HEK293 (cell line): ENCODE measurements around the gene CMYA5.

Source experiments
- CTCF ChIA-PET: fragments of 350-600 bp; formaldehyde crosslinking; extraction: SDS; loops from one replicate; lab custom pipeline; 2021; ENCODE audit warnings: antibody characterized with exemption; lab: Yijun Ruan, JAX
- POLR2A ChIA-PET: fragments of 300-600 bp; formaldehyde crosslinking; extraction: SDS; loops from one replicate; lab custom pipeline; 2020; ENCODE audit warnings: antibody characterized with exemption, inconsistent platforms; lab: Yijun Ruan, JAX
- H3K27ac ChIP-seq: fragments of 200-500 bp; sonication (Bioruptor generic); 2 replicates; pipeline ENCODE4 v1.5.1; 2014; ENCODE audit warnings: low read depth, low read length, control low read depth, inconsistent platforms; ENCODE audit errors: extremely low read depth
- H3K36me3 ChIP-seq, 2 experiments: fragments of 200-500 bp in 1 of 2; sonication (Bioruptor generic) in 1 of 2; 1 replicate in 1 of 2; 2 replicates in 1 of 2; pipeline ENCODE4 v1.5.1; 2014 to 2017; ENCODE audit warnings: inconsistent platforms in 2 of 2, low read length in 2 of 2; ENCODE audit not compliant: control insufficient read depth in 2 of 2, insufficient read depth in 1 of 2
- H3K4me1 ChIP-seq: fragments of 200-500 bp; sonication (Bioruptor generic); 2 replicates; pipeline ENCODE4 v1.5.1; 2014; ENCODE audit warnings: mild to moderate bottlenecking, low read length, inconsistent platforms; ENCODE audit not compliant: control insufficient read depth, insufficient read depth
- H3K4me3 ChIP-seq: 2 replicates; pipeline ENCODE4 v1.5.1; 2011; ENCODE audit warnings: low read depth, mild to moderate bottlenecking, control low read depth, low read length, moderate library complexity
- H3K9me3 ChIP-seq: fragments of 200-500 bp; sonication (Bioruptor generic); 2 replicates; pipeline ENCODE4 v1.5.1; 2014; ENCODE audit warnings: low read depth, low read length, inconsistent platforms; ENCODE audit not compliant: control insufficient read depth, insufficient read depth
- ATF2 ChIP-seq: fragments of 450-650 bp; formaldehyde crosslinking; IDR thresholded peaks from 2 replicates; pipeline ENCODE4 v1.5.1; 2016; ENCODE audit warnings: missing biosample characterization, missing genetic modification characterization, low read depth
- FEZF1 ChIP-seq: fragments of 450-650 bp; formaldehyde crosslinking; IDR thresholded peaks from 2 replicates; pipeline ENCODE4 v1.5.1; 2016; ENCODE audit warnings: missing biosample characterization, missing genetic modification characterization
- GFI1B ChIP-seq: fragments of 450-650 bp; formaldehyde crosslinking; IDR thresholded peaks from 2 replicates; pipeline ENCODE4 v1.5.1; 2016; ENCODE audit warnings: missing biosample characterization, missing genetic modification characterization
- GLI4 ChIP-seq: fragments of 450-650 bp; formaldehyde crosslinking; IDR thresholded peaks from 2 replicates; pipeline ENCODE4 v1.5.1; 2016; ENCODE audit warnings: missing biosample characterization, missing genetic modification characterization
- IKZF3 ChIP-seq: fragments of 450-650 bp; IDR thresholded peaks from 2 replicates; pipeline ENCODE4 v1.5.0; 2018; ENCODE audit warnings: missing biosample characterization, mild to moderate bottlenecking, missing genetic modification characterization, moderate library complexity
- KLF8 ChIP-seq: fragments of 450-650 bp; formaldehyde crosslinking; IDR thresholded peaks from 2 replicates; pipeline ENCODE4 v1.5.1; 2016; ENCODE audit warnings: missing biosample characterization, missing genetic modification characterization
- MZF1 ChIP-seq: fragments of 450-650 bp; formaldehyde crosslinking; IDR thresholded peaks from 2 replicates; pipeline ENCODE4 v1.5.1; 2017; ENCODE audit warnings: missing biosample characterization, missing genetic modification characterization, borderline replicate concordance
- REPIN1 ChIP-seq: fragments of 450-650 bp; formaldehyde crosslinking; IDR thresholded peaks from 2 replicates; pipeline ENCODE4 v1.5.1; 2017; ENCODE audit warnings: missing biosample characterization, missing genetic modification characterization, low read depth
- YY1 ChIP-seq: fragments of 450-650 bp; formaldehyde crosslinking; IDR thresholded peaks from 2 replicates; pipeline ENCODE4 v1.5.1; 2018; ENCODE audit warnings: missing biosample characterization, missing genetic modification characterization
- ZBTB17 ChIP-seq: fragments of 450-650 bp; formaldehyde crosslinking; IDR thresholded peaks from 2 replicates; pipeline ENCODE4 v1.5.1; 2016; ENCODE audit warnings: missing biosample characterization, missing genetic modification characterization
- ZFHX2 ChIP-seq: fragments of 450-650 bp; formaldehyde crosslinking; conservative IDR thresholded peaks from 2 replicates; pipeline ENCODE4 v1.5.1; 2016; ENCODE audit warnings: missing biosample characterization, missing genetic modification characterization
- ZNF239 ChIP-seq: fragments of 450-650 bp; formaldehyde crosslinking; IDR thresholded peaks from 2 replicates; pipeline ENCODE4 v1.5.1; 2016; ENCODE audit warnings: missing biosample characterization, missing genetic modification characterization
- ZNF311 ChIP-seq: fragments of 450-650 bp; formaldehyde crosslinking; IDR thresholded peaks from 2 replicates; pipeline ENCODE4 v1.5.1; 2017; ENCODE audit warnings: missing biosample characterization, missing genetic modification characterization, borderline replicate concordance
- ZNF335 ChIP-seq: fragments of 450-650 bp; formaldehyde crosslinking; conservative IDR thresholded peaks from 2 replicates; pipeline ENCODE4 v1.5.1; 2016; ENCODE audit warnings: missing biosample characterization, missing genetic modification characterization
- ZNF473 ChIP-seq: fragments of 450-650 bp; formaldehyde crosslinking; IDR thresholded peaks from 2 replicates; pipeline ENCODE4 v1.5.1; 2017; ENCODE audit warnings: missing biosample characterization, missing genetic modification characterization
- ZNF610 ChIP-seq: fragments of 450-650 bp; formaldehyde crosslinking; IDR thresholded peaks from 2 replicates; pipeline ENCODE4 v1.5.1; 2016; ENCODE audit warnings: missing biosample characterization, missing genetic modification characterization, borderline replicate concordance
- ZNF670 ChIP-seq: fragments of 450-650 bp; formaldehyde crosslinking; IDR thresholded peaks from 2 replicates; pipeline ENCODE4 v1.5.1; 2016; ENCODE audit warnings: missing biosample characterization, missing genetic modification characterization, low read depth
- ZSCAN16 ChIP-seq: fragments of 450-650 bp; formaldehyde crosslinking; IDR thresholded peaks from 2 replicates; pipeline ENCODE4 v1.5.1; 2016; ENCODE audit warnings: missing biosample characterization, missing genetic modification characterization
- TF ChIP-seq, protein P1 (sequence below): fragments of 450-650 bp; formaldehyde crosslinking; IDR thresholded peaks from 2 replicates; pipeline ENCODE4 v1.5.1; 2016; ENCODE audit warnings: missing biosample characterization, missing genetic modification characterization
- TF ChIP-seq, protein P2 (sequence below): sonication (generic); formaldehyde crosslinking; IDR thresholded peaks from 2 replicates; pipeline ENCODE4 v1.8.1; 2022; ENCODE audit warnings: mild to moderate bottlenecking, moderate library complexity, missing genetic modification reagents

Gene CMYA5

DNA sequence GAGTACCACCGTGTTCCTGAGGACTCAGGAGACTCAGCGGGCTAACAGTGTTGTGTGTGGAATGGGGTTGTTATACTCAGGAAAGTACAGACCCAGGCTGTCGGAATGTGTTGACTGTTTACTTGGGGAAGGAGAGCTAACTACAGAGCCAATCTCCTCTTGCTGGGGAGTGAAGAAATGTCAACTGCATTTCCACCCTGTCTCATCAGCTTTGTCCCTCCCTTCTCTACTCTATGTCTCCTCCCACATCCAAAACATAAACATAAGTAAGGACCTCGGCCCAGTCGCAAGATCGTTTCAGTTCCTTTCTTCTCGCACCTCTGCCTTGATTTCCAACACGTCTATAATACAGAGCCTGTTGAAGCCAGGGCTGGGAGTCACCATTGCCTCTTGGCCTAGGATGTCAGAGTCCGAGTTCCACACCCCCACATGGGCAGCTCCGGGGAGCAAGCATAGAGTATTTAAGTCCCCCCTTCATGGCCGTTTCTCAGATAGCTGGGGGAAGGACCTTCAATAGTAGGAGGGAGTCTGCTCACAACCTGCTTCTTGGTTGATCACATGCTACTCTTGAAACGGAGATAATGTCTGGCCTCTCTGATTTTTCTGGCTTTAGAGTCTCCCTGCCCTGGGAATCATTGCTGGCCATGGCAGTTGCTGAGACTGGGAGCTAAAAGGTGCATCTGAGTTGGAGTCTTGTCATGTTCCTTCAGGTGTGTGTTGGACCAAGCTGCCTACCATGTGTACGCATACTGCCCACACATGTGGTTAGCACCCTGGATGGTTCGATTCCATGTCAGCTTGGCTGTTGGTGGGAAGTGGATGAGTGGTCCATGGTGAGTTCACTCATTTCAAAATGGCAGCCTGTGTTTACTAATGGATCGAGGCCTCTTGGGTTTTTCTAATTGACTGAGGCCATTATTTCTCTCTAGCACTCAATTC lies 154.1 kb downstream of the CMYA5 start:
- no peaks in the 10 kb centered on the region for H3K4me1 ChIP-seq
- CTCF ChIA-PET, result interaction anchor here (1.0 to 1.2 kb wide), 2 partner anchors 14 to 240 kb away, joined by 3 to 6 read pairs; no protein-coding TSS in a partner anchor
- no peak overlapping the region for H3K27ac ChIP-seq
- no peaks in the 10 kb centered on the region for H3K9me3 ChIP-seq
- TF ChIP-seq GFI1B (tag by site-specific recombination) (no peak), ZFHX2 (tag by site-specific recombination) (no peak), ZSCAN16 (tag by site-specific recombination) (no peak), REPIN1 (tag by site-specific recombination) (no peak), ATF2 (no peak), ZNF473 (tag by site-specific recombination) (no peak), FEZF1 (tag by site-specific recombination) (no peak), MZF1 (no peak), YY1 (no peak), ZNF670 (tag by site-specific recombination) (no peak)
- TF ChIP-seq, protein P1, sequence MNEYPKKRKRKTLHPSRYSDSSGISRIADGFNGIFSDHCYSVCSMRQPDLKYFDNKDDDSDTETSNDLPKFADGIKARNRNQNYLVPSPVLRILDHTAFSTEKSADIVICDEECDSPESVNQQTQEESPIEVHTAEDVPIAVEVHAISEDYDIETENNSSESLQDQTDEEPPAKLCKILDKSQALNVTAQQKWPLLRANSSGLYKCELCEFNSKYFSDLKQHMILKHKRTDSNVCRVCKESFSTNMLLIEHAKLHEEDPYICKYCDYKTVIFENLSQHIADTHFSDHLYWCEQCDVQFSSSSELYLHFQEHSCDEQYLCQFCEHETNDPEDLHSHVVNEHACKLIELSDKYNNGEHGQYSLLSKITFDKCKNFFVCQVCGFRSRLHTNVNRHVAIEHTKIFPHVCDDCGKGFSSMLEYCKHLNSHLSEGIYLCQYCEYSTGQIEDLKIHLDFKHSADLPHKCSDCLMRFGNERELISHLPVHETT (tag by site-specific recombination), result no peak
- no peaks in the 10 kb centered on the region for H3K36me3 ChIP-seq
- POLR2A ChIA-PET, result no interaction called here
- H3K4me3 ChIP-seq, result no peak overlapping the region

- ChIA-PET CTCF (interaction anchor here (0.6 to 1.2 kb wide), 3 partner anchors 13 to 239 kb away, joined by 3 to 6 read pairs (median 4); no protein-coding TSS in a partner anchor), POLR2A (no interaction called here)
- Histone ChIP-seq H3K4me1 (no peaks in the 10 kb centered on the region), H3K27ac (no peak overlapping the region), H3K36me3 (no peaks in the 10 kb centered on the region), H3K9me3 (no peaks in the 10 kb centered on the region), H3K4me3 (no peak overlapping the region)
- TF ChIP-seq ZNF335 (no peak), GLI4 (tag by site-specific recombination) (no peak), IKZF3 (tag by site-specific recombination) (no peak), KLF8 (tag by site-specific recombination) (no peak), ZBTB17 (tag by site-specific recombination) (no peak), ZNF311 (tag by site-specific recombination) (no peak), ZNF239 (tag by site-specific recombination) (no peak), ZNF610 (tag by site-specific recombination) (no peak)
- TF ChIP-seq, protein P2, sequence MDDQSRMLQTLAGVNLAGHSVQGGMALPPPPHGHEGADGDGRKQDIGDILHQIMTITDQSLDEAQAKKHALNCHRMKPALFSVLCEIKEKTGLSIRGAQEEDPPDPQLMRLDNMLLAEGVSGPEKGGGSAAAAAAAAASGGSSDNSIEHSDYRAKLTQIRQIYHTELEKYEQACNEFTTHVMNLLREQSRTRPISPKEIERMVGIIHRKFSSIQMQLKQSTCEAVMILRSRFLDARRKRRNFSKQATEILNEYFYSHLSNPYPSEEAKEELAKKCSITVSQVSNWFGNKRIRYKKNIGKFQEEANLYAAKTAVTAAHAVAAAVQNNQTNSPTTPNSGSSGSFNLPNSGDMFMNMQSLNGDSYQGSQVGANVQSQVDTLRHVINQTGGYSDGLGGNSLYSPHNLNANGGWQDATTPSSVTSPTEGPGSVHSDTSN, result no peak
Observed at GRCh38 chr5:79844571-79844970, 154.9 kb downstream of the CMYA5 start.
